GM23338 (cell line): ENCODE measurements around the gene ADGRF4. TPM values are rescaled to one million over a fixed set of nuclear protein-coding genes. Genes with fewer than 3 reads are reported as not detected.

Experiments used
- ATAC-seq: fragments of 200-7000 bp; cut with Tn5 transposase; 3 replicates; pipeline ENCODE4 v1.9.1; 2020
- DNase-seq: peaks from one replicate; pipeline ENCODE4 v3.0.0-alpha.2; 2015; ENCODE audit warnings: low spot score
- H2AFZ ChIP-seq: fragments of 200-600 bp; sonication (generic); 2 replicates; pipeline ENCODE4 v1.8.0; 2016; ENCODE audit warnings: antibody characterized with exemption, mild to moderate bottlenecking, moderate library complexity
- H3F3A ChIP-seq: fragments of 200-600 bp; sonication (generic); replicated peaks from 2 replicates; pipeline ENCODE4 v1.8.0; 2017; ENCODE audit warnings: antibody characterized with exemption, mixed run types, low read depth
- H3K27ac ChIP-seq: fragments of 200-600 bp; sonication (generic); 2 replicates; pipeline ENCODE4 v1.6.1; 2016; ENCODE audit warnings: low read depth
- H3K27me3 ChIP-seq: fragments of 200-600 bp; sonication (generic); 2 replicates; pipeline ENCODE4 v1.8.0; 2016; ENCODE audit warnings: mild to moderate bottlenecking, mixed run types, moderate library complexity; ENCODE audit not compliant: insufficient read depth
- H3K36me3 ChIP-seq: fragments of 200-600 bp; sonication (generic); 2 replicates; pipeline ENCODE4 v1.8.0; 2016; ENCODE audit warnings: mild to moderate bottlenecking; ENCODE audit not compliant: insufficient read depth
- H3K4me1 ChIP-seq: fragments of 200-600 bp; sonication (generic); 2 replicates; pipeline ENCODE4 v1.8.0; 2016; ENCODE audit warnings: mild to moderate bottlenecking, moderate library complexity; ENCODE audit not compliant: insufficient read depth
- H3K4me2 ChIP-seq: fragments of 200-600 bp; sonication (generic); 2 replicates; pipeline ENCODE4 v1.7.1; 2017; ENCODE audit warnings: mixed run types
- H3K4me3 ChIP-seq: fragments of 200-600 bp; sonication (generic); 2 replicates; pipeline ENCODE4 v1.6.1; 2016; ENCODE audit warnings: mixed run types
- H3K79me2 ChIP-seq: fragments of 200-600 bp; sonication (generic); replicated peaks from 2 replicates; pipeline ENCODE4 v1.8.0; 2017; ENCODE audit warnings: mild to moderate bottlenecking; ENCODE audit not compliant: insufficient read depth
- H3K9me2 ChIP-seq: fragments of 200-600 bp; sonication (generic); 2 replicates; pipeline ENCODE4 v1.8.0; 2017; ENCODE audit not compliant: insufficient read depth
- H4K20me1 ChIP-seq: fragments of 200-600 bp; sonication (generic); replicated peaks from 2 replicates; pipeline ENCODE4 v1.8.0; 2017; ENCODE audit warnings: mild to moderate bottlenecking; ENCODE audit not compliant: insufficient read depth
- H3K27ac Mint-ChIP-seq: 2 replicates; pipeline ENCODE4 v1.8.0; 2020; ENCODE audit warnings: inconsistent platforms, mild to moderate bottlenecking, moderate library complexity, mixed read lengths
- H3K27me3 Mint-ChIP-seq: 3 replicates; pipeline ENCODE4 v1.8.0; 2022; ENCODE audit warnings: low read depth, mild to moderate bottlenecking, moderate library complexity, mixed read lengths, inconsistent platforms; ENCODE audit not compliant: insufficient read depth, poor library complexity
- H3K36me3 Mint-ChIP-seq: 3 replicates; pipeline ENCODE4 v1.8.0; 2021; ENCODE audit warnings: low read depth, mild to moderate bottlenecking, inconsistent platforms, moderate library complexity, mixed read lengths
- H3K4me1 Mint-ChIP-seq: 3 replicates; pipeline ENCODE4 v1.8.0; 2020; ENCODE audit warnings: mild to moderate bottlenecking, inconsistent platforms, mixed read lengths
- H3K4me3 Mint-ChIP-seq: 3 replicates; pipeline ENCODE4 v1.8.0; 2021; ENCODE audit warnings: moderate library complexity, mild to moderate bottlenecking, inconsistent platforms, mixed read lengths
- H3K9me3 Mint-ChIP-seq: 3 replicates; pipeline ENCODE4 v1.8.0; 2020; ENCODE audit warnings: moderate library complexity, mild to moderate bottlenecking, inconsistent platforms, mixed read lengths
- CREB1 ChIP-seq: fragments of 250-450 bp; sonication (Bioruptor Pico); IDR thresholded peaks from 2 replicates; pipeline ENCODE4 v1.5.0; 2020; ENCODE audit warnings: low read depth, mild to moderate bottlenecking, moderate library complexity
- EZH2 ChIP-seq: fragments of 200-600 bp; sonication (generic); IDR thresholded peaks from one replicate; pipeline ENCODE4 v1.8.0; 2017; ENCODE audit warnings: antibody characterized with exemption, mild to moderate bottlenecking, low read depth; ENCODE audit not compliant: unreplicated experiment
- JUNB ChIP-seq: IDR thresholded peaks from one replicate; pipeline ENCODE4 v1.6.1; 2016; ENCODE audit warnings: antibody characterized with exemption; ENCODE audit not compliant: unreplicated experiment
- NANOG ChIP-seq: IDR thresholded peaks from 2 replicates; pipeline ENCODE4 v1.6.1; 2016; ENCODE audit warnings: antibody characterized with exemption, borderline replicate concordance
- POLR2AphosphoS5 ChIP-seq: IDR thresholded peaks from 2 replicates; pipeline ENCODE4 v1.6.1; 2016; ENCODE audit warnings: antibody characterized with exemption, low read depth
- STAT1 ChIP-seq: IDR thresholded peaks from one replicate; pipeline ENCODE4 v1.6.1; 2016; ENCODE audit warnings: antibody characterized with exemption; ENCODE audit not compliant: unreplicated experiment
- ZNF331 ChIP-seq: fragments of 250-450 bp; sonication (Bioruptor Pico); IDR thresholded peaks from 2 replicates; pipeline ENCODE4 v1.5.0; 2020; ENCODE audit warnings: low read depth, mild to moderate bottlenecking, moderate library complexity
- polyA plus RNA-seq: library from polyadenylated mRNA; unstranded; fragments of >200 nt; fragmentation: Nextera tagmentation; extraction: Ambion mirVana; gene quantifications from 2 replicates; pipeline ENCODE4 v1.2.1, GENCODE V29; 2016
- total RNA-seq: library from RNA; depleted of rRNA; stranded (reverse); fragments of >200 nt; shearing (Covaris generic); gene quantifications from 2 replicates; pipeline ENCODE4 v1.2.3, GENCODE V29; 2014
- TF ChIP-seq, protein P1 (sequence below): fragments of 250-450 bp; sonication (Bioruptor Pico); IDR thresholded peaks from 2 replicates; pipeline ENCODE4 v1.5.0; 2020; ENCODE audit warnings: mild to moderate bottlenecking, moderate library complexity
- TF ChIP-seq, protein P2 (sequence below): IDR thresholded peaks from one replicate; pipeline ENCODE4 v1.6.1; 2018; ENCODE audit warnings: antibody characterized with exemption; ENCODE audit not compliant: unreplicated experiment
- TF ChIP-seq, protein P3 (sequence below), 2 experiments: fragments of 200-600 bp in 1 of 2; sonication (generic) in 1 of 2; conservative IDR thresholded peaks; 2 replicates each; pipeline versions ENCODE4 v1.5.1 to v1.6.1; 2016 to 2017; ENCODE audit warnings: antibody characterized with exemption in 2 of 2, low read depth in 2 of 2, mild to moderate bottlenecking in 2 of 2, moderate library complexity in 1 of 2

The ADGRF4 gene
- total and polyA plus RNA-seq, 2 experiments from 2014 or later, result not detected

DNA sequence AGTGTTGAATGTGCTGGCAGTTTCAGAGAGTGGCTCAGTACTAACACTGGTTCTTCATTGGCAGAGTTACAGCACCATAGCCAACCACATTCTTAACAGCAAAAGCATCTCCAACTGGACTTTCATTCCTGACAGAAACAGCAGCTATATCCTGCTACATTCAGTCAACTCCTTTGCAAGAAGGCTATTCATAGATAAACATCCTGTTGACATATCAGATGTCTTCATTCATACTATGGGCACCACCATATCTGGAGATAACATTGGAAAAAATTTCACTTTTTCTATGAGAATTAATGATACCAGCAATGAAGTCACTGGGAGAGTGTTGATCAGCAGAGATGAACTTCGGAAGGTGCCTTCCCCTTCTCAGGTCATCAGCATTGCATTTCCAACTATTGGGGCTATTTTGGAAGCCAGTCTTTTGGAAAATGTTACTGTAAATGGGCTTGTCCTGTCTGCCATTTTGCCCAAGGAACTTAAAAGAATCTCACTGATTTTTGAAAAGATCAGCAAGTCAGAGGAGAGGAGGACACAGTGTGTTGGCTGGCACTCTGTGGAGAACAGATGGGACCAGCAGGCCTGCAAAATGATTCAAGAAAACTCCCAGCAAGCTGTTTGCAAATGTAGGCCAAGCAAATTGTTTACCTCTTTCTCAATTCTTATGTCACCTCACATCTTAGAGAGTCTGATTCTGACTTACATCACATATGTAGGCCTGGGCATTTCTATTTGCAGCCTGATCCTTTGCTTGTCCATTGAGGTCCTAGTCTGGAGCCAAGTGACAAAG, 17.0 kb upstream of the ADGRF4 start:
- no peak overlapping the region for H2AFZ ChIP-seq
- Mint-ChIP-seq H3K4me1 (no peaks in the 10 kb centered on the region), H3K27ac (no peak overlapping the region), H3K36me3 (no peaks in the 10 kb centered on the region), H3K4me3 (no peak overlapping the region), H3K27me3 (no peaks in the 10 kb centered on the region), H3K9me3 (no peaks in the 10 kb centered on the region)
- no peaks in the 10 kb centered on the region for H3K79me2 ChIP-seq
- ATAC-seq, result no peak
- no peaks in the 10 kb centered on the region for H3F3A ChIP-seq
- no peaks in the 10 kb centered on the region for H3K4me1 ChIP-seq
- no peaks in the 10 kb centered on the region for H4K20me1 ChIP-seq
- no peak for DNase-seq
- H3K4me2 ChIP-seq, result no peak overlapping the region
- TF ChIP-seq STAT1 (no peak), NANOG (no peak), ZNF331 (CRISPR knock-in tag) (no peak), POLR2AphosphoS5 (no peak), JUNB (no peak), CREB1 (no peak), EZH2 (no peak)
- TF ChIP-seq, protein P1, sequence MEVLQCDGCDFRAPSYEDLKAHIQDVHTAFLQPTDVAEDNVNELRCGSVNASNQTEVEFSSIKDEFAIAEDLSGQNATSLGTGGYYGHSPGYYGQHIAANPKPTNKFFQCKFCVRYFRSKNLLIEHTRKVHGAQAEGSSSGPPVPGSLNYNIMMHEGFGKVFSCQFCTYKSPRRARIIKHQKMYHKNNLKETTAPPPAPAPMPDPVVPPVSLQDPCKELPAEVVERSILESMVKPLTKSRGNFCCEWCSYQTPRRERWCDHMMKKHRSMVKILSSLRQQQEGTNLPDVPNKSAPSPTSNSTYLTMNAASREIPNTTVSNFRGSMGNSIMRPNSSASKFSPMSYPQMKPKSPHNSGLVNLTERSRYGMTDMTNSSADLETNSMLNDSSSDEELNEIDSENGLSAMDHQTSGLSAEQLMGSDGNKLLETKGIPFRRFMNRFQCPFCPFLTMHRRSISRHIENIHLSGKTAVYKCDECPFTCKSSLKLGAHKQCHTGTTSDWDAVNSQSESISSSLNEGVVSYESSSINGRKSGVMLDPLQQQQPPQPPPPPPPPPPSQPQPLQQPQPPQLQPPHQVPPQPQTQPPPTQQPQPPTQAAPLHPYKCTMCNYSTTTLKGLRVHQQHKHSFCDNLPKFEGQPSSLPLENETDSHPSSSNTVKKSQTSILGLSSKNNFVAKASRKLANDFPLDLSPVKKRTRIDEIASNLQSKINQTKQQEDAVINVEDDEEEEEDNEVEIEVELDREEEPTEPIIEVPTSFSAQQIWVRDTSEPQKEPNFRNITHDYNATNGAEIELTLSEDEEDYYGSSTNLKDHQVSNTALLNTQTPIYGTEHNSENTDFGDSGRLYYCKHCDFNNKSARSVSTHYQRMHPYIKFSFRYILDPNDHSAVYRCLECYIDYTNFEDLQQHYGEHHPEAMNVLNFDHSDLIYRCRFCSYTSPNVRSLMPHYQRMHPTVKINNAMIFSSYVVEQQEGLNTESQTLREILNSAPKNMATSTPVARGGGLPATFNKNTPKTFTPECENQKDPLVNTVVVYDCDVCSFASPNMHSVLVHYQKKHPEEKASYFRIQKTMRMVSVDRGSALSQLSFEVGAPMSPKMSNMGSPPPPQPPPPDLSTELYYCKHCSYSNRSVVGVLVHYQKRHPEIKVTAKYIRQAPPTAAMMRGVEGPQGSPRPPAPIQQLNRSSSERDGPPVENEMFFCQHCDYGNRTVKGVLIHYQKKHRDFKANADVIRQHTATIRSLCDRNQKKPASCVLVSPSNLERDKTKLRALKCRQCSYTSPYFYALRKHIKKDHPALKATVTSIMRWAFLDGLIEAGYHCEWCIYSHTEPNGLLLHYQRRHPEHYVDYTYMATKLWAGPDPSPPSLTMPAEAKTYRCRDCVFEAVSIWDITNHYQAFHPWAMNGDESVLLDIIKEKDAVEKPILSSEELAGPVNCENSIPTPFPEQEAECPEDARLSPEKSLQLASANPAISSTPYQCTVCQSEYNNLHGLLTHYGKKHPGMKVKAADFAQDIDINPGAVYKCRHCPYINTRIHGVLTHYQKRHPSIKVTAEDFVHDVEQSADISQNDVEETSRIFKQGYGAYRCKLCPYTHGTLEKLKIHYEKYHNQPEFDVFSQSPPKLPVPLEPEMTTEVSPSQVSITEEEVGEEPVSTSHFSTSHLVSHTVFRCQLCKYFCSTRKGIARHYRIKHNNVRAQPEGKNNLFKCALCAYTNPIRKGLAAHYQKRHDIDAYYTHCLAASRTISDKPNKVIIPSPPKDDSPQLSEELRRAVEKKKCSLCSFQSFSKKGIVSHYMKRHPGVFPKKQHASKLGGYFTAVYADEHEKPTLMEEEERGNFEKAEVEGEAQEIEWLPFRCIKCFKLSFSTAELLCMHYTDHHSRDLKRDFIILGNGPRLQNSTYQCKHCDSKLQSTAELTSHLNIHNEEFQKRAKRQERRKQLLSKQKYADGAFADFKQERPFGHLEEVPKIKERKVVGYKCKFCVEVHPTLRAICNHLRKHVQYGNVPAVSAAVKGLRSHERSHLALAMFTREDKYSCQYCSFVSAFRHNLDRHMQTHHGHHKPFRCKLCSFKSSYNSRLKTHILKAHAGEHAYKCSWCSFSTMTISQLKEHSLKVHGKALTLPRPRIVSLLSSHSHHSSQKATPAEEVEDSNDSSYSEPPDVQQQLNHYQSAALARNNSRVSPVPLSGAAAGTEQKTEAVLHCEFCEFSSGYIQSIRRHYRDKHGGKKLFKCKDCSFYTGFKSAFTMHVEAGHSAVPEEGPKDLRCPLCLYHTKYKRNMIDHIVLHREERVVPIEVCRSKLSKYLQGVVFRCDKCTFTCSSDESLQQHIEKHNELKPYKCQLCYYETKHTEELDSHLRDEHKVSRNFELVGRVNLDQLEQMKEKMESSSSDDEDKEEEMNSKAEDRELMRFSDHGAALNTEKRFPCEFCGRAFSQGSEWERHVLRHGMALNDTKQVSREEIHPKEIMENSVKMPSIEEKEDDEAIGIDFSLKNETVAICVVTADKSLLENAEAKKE (CRISPR knock-in tag), result no peak
- TF ChIP-seq, protein P2, sequence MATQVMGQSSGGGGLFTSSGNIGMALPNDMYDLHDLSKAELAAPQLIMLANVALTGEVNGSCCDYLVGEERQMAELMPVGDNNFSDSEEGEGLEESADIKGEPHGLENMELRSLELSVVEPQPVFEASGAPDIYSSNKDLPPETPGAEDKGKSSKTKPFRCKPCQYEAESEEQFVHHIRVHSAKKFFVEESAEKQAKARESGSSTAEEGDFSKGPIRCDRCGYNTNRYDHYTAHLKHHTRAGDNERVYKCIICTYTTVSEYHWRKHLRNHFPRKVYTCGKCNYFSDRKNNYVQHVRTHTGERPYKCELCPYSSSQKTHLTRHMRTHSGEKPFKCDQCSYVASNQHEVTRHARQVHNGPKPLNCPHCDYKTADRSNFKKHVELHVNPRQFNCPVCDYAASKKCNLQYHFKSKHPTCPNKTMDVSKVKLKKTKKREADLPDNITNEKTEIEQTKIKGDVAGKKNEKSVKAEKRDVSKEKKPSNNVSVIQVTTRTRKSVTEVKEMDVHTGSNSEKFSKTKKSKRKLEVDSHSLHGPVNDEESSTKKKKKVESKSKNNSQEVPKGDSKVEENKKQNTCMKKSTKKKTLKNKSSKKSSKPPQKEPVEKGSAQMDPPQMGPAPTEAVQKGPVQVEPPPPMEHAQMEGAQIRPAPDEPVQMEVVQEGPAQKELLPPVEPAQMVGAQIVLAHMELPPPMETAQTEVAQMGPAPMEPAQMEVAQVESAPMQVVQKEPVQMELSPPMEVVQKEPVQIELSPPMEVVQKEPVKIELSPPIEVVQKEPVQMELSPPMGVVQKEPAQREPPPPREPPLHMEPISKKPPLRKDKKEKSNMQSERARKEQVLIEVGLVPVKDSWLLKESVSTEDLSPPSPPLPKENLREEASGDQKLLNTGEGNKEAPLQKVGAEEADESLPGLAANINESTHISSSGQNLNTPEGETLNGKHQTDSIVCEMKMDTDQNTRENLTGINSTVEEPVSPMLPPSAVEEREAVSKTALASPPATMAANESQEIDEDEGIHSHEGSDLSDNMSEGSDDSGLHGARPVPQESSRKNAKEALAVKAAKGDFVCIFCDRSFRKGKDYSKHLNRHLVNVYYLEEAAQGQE, result no peak
- TF ChIP-seq, protein P3, sequence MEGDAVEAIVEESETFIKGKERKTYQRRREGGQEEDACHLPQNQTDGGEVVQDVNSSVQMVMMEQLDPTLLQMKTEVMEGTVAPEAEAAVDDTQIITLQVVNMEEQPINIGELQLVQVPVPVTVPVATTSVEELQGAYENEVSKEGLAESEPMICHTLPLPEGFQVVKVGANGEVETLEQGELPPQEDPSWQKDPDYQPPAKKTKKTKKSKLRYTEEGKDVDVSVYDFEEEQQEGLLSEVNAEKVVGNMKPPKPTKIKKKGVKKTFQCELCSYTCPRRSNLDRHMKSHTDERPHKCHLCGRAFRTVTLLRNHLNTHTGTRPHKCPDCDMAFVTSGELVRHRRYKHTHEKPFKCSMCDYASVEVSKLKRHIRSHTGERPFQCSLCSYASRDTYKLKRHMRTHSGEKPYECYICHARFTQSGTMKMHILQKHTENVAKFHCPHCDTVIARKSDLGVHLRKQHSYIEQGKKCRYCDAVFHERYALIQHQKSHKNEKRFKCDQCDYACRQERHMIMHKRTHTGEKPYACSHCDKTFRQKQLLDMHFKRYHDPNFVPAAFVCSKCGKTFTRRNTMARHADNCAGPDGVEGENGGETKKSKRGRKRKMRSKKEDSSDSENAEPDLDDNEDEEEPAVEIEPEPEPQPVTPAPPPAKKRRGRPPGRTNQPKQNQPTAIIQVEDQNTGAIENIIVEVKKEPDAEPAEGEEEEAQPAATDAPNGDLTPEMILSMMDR (conservative IDR thresholded peaks at IDR 0.05; ENCODE audit: low read depth in 2 of 2), result no peak
- no peaks in the 10 kb centered on the region for H3K27me3 ChIP-seq
- no peaks in the 10 kb centered on the region for H3K36me3 ChIP-seq
- no peak overlapping the region for H3K4me3 ChIP-seq
- H3K9me2 ChIP-seq, result peaks cover 16% of the 10 kb centered on the region
- no peak overlapping the region for H3K27ac ChIP-seq
